GM21723 (cell line): ENCODE measurements around the gene WDR20.
"Not testable (repeated sequence)": the region's sequence is repeated elsewhere in the genome, so short reads cannot be mapped to it uniquely, and the experiment has no call there.

Source experiments
- ATAC-seq: cut with Tn5 transposase; IDR thresholded peaks from one replicate; pipeline ENCODE4 v1.9.1; 2021; ENCODE audit warnings: mild to moderate bottlenecking, moderate library complexity; ENCODE audit not compliant: unreplicated experiment

Gene WDR20

DNA sequence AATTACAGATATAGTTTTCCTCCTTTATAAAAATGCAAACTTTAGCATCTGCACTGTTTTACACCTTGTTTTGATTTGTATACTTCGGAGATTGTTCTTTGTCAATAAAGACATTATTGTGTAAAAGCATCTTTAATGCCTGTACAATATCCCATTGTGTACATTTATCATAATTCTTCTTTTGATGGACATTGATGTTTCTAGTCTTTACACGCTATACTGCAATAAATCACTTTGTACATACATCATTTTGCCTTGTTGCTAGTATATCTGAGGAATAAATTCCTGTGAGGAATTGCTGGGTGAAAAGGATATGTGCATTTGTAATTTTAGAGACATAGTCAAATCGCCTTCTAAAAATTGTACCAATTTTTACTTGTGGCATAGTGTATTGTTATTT lies 30.4 kb downstream of the WDR20 start:
- no peak for ATAC-seq

DNA sequence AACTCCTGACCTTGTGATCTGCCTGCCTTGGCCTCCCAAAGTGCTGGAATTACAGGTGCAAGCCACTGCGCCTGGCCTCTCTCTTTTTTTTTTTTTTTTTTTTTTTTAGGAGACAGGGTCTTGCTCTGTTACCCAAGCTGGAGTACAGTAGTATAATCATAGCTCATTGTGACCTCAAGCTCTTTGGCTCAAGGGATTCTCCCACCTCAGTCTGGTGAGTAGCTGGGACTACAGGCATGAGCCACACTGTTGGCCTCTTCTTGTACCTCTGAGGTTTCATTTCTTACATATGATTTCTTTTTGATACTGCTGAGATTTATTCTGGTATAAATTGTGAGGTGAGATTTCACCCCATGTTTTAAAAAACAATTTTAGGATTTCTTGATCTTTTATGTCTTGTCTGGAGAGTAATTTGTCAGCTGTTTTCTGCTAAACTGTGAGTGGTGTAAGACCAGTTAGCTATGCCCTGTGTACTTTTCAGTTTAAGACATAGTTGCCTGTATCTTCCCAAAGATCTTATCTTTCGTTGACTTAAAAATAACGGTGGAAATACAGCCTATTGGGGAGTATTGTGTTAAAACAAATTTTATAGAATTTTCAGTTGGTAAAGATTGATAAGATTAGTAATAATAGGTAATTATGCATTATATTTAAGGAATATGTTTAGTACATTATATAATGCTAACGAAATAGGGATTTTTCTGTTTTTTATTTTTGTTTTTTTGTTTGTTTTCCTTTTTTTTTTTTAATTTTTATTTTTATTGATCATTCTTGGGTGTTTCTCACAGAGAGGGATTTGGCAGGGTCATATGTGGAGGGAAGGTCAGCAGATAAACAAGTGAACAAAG lies 31.7 kb downstream of the WDR20 start:
- no peak for ATAC-seq

DNA sequence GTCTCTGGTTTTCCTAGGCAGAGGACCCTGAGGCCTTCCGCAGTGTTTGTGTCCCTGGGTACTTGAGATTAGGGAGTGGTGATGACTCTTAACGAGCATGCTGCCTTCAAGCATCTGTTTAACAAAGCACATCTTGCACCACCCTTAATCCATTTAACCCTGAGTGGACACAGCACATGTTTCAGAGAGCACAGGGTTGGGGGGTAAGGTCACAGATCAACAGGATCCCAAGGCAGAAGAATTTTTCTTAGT lies 32.2 kb downstream of the WDR20 start:
- not testable (repeated sequence) for ATAC-seq

DNA sequence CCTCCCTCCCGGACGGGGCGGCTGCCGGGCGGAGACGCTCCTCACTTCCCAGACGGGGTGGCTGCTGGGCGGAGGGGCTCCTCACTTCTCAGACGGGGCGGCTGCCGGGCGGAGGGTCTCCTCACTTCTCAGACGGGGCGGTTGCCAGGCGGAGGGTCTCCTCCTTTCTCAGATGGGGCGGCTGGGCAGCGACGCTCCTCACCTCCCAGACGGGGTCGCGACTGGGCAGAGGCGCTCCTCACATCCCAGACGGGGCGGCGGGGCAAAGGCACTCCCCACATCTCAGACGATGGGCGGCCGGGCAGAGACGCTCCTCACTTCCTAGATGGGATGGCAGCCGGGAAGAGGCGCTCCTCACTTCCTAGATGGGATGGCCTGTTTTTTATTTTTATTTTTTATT lies 33.0 kb downstream of the WDR20 start:
- not testable (repeated sequence) for ATAC-seq

DNA sequence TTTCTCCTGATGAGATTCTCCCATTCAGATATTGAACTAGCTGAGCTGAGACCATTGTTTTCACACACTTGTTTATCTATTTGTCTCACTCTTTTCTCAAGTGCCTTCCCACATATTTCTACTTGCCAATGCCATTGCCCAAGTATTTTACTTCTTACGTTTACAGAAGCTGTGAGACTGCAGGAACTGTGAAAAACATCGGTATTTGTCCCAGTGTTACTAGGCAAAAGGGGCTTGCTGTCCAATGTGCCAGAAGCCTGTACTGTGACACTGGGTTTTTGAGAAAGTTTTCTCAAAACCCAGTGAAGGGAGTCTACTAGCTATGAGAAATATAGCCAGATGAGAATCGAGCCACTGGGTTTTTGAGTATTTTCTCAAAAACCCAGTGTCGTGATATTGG lies 37.5 kb downstream of the WDR20 start:
- ATAC-seq = no peak

DNA sequence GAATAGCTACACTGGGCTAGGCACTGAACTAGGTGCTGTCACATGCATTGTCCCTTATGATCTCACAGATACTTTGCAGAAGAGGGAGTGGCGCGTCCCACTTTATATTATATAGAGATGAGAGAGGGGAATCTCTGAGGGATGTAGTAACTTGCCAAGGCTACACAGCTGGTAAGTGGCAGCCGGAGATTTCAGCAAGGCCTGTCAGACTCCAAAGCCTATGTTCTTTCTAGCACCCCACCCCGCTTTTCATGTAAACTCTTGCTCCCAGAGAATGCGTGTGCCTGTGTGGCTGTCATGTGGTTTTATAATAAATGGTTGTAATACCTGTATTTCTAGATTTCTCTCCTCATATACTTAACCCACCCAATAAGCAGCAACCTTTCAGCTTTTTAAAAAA lies 39.1 kb downstream of the WDR20 start:
- ATAC-seq = no peak

DNA sequence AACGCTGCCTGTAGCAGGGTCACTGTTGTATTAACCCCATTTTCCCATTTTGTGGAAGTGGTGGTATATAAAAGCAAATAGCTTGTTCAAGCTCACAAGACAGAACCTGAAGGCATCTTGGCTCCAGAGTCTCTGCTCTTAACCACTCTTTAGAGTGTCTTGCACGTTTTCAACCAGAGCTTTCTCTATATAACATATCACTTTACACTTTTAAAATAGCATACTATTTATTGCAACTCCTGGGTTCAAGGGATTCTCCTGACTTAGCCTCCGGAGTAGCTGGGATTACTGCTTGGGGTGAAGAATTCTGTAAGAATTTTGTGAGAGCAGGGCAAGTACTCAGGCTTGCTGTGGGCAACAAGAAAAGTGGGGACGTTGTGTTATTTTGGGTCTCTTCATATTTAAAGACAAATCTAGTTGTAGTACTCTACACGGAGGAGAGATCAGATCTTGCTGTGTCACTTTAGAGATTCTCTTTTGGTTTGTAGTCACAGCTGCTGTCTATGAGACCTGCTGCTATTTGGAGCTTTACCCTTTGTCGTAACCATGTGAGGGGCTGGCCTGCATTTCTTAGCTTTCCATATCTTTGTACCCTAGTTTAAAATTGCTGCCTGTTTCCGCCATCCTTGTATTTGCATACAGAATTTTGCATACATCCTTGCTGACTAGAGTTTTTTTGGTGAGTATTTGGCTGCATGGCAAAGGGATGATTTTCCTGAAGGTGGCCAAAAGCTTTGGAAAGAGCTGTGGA lies 40.7 kb downstream of the WDR20 start:
- no peak for ATAC-seq

DNA sequence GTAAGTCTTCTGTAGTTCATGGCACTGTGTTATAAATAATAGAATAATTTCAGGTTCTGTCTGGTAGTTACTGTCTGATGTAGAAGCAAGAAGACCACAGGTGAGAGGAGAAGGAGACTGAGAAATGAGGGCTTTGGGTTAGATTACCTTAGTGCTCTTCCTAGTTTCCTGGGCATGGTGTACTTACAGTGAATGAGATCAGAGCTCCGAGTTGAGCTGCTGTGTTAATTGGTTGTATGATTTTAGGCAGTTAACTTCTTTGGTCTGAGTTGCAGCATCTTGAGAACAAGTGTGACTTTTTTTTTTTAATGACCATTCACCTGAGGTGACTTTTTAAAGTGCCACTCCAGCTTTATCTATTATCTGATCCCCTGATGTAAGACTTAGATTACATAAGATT lies 41.5 kb downstream of the WDR20 start:
- no peak for ATAC-seq

DNA sequence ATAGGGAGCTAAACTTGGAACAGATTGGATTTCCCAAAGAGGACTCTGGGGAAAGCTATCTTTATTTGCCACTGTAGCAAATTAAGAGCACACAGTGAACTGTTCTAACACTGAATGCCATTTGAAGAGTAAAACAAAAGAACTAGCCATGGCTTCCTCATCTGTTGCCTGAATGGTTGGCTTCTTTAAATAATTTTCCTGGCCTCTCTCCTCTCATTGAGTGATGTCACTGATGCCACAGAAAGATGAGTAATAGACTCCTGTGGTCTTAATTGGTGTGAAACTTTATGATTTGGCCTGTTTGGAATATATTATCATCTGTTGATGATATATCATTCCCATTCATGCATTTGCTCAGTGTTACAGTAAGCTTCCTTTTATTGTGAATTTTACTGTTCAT lies 42.5 kb downstream of the WDR20 start:
- ATAC-seq = no peak

DNA sequence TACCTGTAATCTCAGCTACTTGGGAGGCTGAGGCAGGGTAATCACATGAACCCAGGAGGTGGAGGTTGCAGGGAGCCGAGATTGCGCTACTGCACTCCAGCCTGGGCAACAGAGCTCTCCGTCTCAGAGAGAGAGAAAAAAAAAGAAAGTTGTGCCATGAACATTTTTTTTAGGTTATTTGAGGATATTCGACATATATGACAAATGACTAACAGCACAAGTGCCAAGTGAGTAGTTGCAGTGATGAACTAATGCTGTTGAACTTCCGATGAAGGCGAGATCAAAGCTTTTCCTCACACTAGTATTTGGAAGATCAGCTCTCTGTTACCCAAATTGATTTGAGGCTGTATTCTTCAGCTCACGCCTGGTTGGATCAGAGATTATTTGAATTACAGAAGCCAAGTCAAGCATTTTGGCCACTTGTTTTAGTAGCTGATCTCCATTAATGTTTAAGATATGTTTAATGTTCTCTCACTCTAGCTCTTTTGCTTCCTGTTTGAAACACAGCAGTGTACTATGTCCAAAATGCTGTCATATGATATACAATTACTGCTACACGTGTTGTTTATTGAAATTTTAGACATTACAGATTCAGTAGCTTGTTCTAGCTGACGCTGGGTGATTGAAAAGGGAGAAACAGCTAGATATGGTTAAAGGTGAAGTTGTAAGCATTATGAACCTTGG lies 43.4 kb downstream of the WDR20 start:
- no peak for ATAC-seq

DNA sequence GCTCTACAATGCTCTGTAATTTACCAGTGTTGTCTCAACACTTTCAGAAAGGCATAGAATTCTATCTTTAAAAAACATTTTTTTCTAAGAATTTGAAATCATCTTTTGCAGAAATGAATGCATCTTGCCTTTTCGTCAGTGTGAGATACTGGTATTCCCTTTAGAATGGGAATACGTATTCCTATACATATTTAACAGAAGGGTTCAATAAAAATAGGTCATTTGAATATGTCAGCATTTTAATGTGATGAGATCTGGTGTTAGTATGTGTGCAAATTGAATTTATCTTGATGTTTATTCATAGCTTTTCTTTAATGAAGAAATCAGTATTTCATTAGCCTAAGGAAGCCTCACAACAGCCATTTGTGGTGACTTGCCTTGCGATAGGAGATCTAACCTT lies 44.2 kb downstream of the WDR20 start:
- no peak for ATAC-seq

DNA sequence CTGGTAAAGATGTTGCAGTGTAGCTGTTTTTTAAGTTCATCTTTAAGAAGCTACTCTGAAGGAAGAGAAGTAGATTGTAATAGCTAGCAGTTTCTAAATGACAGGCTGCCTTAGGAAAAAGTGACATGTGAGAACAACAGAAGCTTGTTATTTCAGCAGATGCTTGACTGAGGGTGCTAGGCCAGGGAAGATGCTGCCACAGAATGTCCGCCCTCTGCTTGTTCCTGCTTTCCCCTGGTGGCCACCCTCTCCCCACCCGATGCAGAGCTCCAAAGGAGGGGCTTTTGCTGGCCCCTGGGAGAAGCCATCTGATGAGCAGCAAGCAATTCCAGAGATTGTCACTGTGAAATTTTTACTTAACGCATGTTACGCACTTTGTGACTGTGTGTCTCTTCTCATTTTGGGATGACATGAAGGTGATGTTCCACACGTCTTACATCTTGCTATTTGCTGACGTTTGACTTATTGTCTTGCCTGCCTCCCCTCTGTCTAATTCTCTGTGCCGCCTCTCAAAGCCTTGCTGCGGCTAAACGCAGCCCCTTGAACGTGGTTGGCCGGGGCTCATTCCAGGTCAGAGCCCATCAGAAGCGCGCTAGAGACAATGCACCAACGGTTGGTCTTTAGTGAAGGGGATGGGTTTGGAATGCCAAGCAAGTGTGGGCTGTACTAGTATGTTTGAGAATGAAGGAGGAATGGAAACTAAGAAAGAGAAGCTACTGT lies 44.8 kb downstream of the WDR20 start:
- no peak for ATAC-seq

DNA sequence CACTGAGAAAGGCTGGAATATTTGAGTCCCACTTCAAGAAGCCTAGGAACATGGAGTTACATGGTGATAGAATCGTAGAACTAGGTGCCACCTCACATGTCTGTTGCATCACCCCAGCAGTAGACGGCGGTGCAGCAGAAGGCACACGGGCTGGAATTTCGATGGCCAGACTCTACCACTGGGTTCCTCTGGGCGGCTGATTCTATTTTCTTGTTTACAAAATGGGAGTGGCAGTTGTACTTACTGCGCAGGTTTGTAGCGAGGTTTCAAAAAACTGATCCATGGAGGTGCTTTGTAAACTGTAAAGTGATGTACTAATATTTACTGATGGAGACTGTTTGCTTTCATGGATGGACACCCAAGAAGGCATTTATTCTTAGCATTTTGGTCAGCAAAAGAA lies 45.7 kb downstream of the WDR20 start:
- no peak for ATAC-seq

DNA sequence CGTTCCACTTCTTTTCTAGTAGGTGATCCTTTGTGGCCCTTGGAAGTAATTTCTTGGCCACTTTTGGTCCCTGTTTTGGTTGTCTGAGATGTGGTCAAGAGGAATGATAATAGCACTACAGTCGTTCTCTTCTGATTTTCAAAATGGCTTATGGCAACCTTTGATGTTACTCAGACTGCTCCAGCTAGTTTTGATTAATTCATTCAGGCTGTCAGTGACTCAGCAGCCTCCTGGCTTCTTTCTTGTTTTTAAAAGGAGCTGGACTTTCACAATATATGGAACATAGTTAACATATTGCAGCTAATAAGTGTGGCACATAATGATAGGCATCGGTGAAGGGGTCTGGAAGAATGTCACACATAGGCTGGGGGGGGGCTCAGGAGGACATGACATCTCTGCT lies 47.3 kb downstream of the WDR20 start:
- ATAC-seq = no peak

DNA sequence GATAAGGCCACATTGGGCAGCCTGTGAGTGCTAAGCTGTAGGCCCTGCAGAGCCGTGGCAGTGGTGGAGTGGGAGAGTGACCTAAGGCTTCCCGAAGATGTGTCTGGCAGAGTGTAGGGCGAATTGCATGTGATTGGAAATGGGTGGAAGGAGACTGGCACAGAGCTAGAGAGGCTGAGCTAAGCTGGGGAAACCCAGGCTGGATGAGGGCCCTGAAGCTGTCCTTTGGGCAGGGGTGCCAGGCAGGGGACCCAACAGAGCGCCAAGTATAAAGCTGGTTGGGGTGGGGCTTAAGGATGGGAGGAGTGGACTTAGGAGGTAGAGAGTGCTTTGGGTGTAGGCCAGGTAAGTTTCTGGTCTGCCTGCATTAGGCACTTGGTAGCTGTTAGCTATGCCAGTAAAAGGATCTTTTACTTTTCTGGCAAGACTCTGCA lies 47.9 kb downstream of the WDR20 start:
- no peak for ATAC-seq

DNA sequence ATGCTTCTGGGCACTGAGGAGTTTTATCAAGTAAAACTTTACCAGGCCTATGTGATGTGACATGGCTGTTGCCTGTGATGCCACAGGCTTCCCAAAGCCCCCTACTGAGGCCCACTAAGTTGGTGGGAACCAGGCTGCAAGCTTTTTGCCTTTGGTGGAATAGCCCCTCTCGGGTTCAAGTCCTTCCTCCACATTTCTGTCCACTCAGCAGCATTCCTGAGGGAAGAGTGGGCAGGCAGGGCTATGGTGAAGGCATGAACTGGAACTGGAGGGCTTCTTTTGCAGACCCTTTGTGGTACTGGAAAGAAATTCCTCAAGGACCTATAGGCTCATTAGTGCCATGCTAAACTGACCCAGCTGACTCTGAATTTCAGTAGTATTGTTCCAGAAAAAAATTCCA lies 48.5 kb downstream of the WDR20 start:
- no peak for ATAC-seq

DNA sequence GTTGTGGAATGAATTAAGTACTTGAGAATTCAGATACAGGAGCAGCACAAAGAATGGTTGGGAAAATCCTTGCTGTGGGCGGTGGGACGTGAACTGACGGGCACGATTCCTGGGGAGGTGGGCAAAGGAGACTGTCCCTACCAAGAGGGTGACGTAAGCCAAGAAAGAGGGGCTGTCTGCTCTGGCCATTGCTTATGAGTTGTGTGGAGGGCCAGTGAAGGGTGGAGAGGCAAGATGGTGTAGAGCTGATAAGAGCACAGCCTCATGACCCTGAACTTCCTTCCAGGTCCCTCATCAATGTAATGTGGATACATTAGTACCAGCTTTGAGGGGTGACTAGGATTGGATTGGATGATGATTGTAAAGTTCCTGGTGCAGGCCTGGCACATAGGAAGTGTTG lies 50.2 kb downstream of the WDR20 start:
- ATAC-seq = no peak

DNA sequence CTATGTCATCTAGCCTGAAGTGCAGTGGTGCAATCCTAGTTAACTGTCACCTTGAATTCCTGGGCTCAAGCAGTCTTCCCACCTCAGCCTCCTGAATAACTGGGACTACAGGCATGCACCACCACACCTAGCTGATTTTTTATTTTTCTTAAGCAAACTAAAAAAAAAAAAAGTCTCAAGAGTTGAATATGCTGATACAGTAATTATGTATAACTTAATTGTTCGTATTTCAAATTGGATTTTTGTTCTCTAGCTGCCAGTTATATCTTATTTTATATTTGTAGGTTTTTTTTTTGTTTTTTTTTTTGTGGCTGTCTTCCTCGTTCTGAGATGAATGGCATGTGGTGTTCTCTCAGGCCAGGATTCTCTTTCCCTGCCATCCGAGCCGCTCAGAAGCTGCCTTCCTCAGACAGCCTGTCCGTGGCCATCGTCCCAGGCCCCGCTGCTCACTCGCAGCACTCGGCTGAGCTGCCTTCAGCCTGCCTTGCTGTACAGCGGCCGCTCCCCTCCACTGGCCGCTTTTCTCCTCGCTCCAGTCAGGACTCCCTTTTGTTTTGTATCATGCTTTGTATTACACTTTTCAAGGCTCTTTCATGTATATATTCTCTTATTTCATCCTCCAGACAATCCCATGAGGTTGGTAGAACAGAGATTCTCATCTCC lies 53.3 kb downstream of the WDR20 start:
- ATAC-seq = no peak

DNA sequence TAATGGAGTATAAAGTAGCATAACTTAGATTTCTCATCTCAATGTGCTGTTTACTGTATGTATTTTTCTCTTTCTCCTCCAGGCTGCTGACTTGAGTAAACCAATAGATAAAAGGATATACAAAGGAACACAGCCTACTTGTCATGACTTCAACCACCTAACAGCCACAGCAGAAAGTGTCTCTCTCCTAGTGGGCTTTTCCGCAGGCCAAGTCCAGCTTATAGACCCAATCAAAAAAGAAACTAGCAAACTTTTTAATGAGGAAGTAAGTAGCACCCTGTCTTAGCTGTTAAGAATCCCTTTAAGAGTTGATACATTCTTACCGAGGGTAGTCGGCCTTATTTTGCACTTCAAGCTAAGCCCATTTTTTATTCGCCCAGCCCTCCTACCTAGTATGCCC lies 55.2 kb downstream of the WDR20 start:
- ATAC-seq = no peak

DNA sequence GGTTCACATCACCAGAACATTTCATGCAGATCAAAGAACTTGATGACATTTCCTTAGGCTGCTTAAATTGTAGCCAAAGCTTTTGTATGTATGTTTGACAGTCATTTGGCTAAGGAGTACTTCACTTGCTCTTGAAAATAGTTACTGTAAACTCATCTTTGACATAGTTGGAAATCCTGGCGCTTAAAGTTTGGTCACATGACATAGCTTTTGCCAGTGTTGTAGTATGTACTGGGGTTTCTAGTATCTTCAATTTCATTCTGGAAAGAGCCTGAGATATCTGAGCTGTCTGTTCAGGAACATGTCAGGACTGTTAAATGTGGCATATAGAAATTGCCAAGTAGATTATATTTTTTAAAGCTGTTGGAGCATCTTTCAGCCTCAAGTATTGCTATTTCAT lies 55.7 kb downstream of the WDR20 start:
- ATAC-seq = no peak
